T-helper 1 cell treated with Interleukin-12 subunit alpha and Interleukin-12 subunit beta and Interleukin-4 antibody, amounts not matched to agents 30 ng/mL and 1 ng/mL, for 36 hours (primary cell): ENCODE measurements around the gene MCCC1. TPM values are rescaled to one million over a fixed set of nuclear protein-coding genes. Genes with fewer than 3 reads are reported as not detected.
"Not testable (repeated sequence)": the region's sequence is repeated elsewhere in the genome, so short reads cannot be mapped to it uniquely, and the experiment has no call there.

Experiments used
- intact Hi-C: fragments of 100-400 bp; cut with micrococcal nuclease; formaldehyde crosslinking; loops from one replicate; pipeline ENCODE4 v1.15.1; 2024
- total RNA-seq: library from RNA; stranded (reverse); gene quantifications from 2 replicates; pipeline ENCODE4 v1.2.3, GENCODE V29; 2022

MCCC1 gene
- total RNA-seq, 1 donor from 2014 or later, result 23.4 TPM

DNA sequence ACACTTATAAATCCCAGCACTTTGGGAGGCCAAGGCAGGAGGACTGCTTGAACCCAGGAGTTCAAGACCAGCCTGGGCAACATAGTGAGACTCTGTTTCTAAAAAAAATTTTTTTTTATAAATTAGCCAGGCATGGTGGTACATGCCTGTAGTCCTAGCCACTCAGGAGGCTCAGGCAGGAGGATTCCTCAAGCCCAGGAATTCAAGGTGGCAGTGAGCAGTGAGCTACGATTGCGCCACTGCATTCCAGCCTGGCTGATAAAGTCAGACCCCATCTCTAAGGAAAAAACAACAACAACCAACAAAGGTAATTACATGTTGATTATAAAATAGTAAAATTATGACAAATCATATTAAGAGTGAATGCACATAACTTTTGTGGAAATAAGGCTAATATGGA lies 40.9 kb downstream of the MCCC1 start:
- intact Hi-C loops, result no loop called here

DNA sequence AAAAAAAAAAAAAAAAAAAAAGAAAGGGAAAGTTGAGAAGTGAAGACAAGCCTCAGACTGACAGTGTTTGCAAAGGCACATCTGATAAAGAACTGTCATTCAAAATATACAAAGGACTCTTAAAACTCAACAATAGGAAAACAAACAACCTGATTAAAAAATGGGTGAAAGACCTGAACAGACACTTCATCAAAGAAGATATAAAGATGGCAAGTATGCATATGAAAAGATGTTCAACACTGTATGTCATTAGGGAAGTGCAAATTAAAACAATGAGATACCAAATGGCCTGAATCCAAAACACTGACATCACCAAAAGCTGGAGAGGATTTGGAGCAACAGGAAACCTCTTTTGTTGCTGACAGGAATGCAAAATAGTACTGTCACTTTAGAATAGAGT lies 48.6 kb downstream of the MCCC1 start:
- intact Hi-C loops, result no loop called here

- intact Hi-C loops, result no loop called here
These were observed 52.4 kb downstream of the MCCC1 start for GRCh38 chr3:183046883-183047282.

DNA sequence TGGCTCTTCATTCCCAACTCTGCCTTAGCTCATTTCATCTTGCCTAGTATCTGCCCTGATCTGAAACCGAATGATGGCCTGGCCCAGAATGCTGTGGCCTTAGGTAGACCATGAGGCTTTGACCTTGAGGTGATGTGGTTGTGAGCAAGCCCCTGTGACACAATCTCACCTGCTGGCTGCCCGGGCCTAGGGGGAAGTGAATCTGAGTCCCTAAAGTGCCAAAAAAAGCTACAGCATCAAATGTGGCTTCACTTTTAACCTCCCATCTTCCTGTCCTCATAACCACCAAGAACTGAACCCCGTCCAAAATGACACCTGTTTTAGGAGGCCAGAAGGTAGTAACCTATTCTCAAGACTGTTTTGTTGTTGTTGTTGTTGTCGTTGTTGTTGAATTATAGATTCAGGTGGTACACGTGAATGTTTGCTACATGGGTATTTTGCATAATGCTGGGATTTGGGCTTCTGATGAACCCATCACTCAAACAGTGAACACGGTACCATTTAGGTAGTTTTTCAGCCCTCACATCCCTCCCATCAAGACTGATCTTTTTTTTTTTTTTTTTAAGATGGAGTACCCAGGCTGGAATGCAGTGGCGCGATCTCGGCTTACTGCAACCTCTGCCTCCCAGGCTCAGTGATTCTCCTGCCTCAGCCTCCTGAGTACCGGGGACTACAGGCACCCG lies 54.6 kb downstream of the MCCC1 start:
- intact Hi-C loops, result no loop called here

GRCh38 chr3:183038757-183039156 lies 60.5 kb downstream of the MCCC1 start:
- intact Hi-C loops, result no loop called here

DNA sequence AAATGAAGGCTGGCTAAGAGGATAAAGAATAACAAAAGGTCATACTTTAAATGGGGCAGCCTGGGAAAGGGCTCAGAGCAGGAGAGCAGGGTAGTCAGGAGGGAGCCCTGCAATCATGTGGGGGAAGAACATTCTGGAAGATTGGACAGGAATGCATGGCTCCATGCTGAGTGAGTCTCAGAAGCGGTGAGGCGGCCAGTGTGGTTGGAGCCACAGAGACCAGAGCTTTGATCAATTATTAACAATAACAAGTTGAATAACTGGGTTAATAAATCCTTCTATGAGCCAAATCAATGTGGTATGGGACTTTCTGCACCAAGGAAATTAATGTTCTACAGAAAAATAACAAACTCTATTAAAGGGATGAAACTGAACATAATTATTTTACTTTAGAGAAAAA lies 61.1 kb downstream of the MCCC1 start:
- intact Hi-C loops, result no loop called here

- intact Hi-C loops, result loop anchor here (5.0 kb wide), 1 partner anchor 121 kb away; no protein-coding TSS in a partner anchor
These were observed 65.5 kb downstream of the MCCC1 start for GRCh38 chr3:183033746-183034145.

DNA sequence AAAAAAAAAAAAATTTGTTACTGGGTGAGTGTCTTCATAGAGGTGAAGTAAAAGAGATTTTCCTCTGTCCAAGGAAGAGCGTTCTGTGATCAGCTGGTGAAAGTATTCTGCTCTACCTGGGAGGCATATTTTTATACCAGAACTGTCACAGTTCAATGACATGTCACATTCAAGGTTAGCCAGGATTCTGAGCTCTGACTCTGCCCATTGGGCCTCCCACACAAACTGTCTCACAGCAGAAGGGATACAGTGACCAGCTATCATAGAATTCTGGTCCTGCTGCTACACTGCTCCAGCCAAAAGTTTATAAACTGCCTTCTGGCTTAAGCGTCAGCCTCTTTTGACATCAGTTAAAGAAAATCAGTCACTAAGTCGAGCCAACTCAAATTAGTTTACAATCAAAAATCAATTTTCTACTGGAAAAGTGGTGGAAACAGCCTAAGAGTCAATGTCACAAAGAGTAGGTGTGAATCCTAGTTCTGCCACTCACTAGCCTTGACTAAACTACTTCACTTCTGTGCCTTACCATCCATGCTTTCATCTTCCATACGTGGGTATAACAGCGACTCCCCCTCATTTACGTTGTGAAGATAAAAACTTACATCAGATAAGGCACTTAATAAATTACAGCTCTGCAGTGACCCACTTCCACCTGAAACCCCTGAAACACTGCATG lies 66.3 kb downstream of the MCCC1 start:
- intact Hi-C loops, result loop anchor here (5.0 kb wide), 1 partner anchor 121 kb away; no protein-coding TSS in a partner anchor

- intact Hi-C loops, result loop anchor here (5.0 kb wide), 1 partner anchor 120 kb away; no protein-coding TSS in a partner anchor
These were observed 67.5 kb downstream of the MCCC1 start for GRCh38 chr3:183031826-183032225.

- intact Hi-C loops, result no loop called here
These were observed 70.9 kb downstream of the MCCC1 start for GRCh38 chr3:183028416-183028815.

DNA sequence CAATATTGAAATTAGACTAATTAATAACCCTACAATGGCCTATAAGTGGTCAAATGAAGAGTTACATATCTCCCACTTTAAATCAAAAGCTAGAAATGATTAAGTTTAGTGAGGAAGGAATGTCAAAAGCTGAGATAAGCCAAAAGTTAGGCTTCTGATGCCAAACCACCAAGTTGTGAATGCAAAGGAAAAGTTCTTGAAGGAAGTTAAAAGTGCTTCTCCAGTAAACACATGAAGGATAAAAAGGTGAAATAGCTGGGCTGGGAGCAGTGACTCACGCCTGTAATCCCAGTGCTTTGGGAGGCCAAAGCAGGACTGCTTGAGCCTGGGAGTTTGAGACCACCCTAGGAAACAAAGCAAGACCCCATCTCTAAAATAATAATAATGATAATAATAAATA lies 72.0 kb downstream of the MCCC1 start:
- intact Hi-C loops, result no loop called here

DNA sequence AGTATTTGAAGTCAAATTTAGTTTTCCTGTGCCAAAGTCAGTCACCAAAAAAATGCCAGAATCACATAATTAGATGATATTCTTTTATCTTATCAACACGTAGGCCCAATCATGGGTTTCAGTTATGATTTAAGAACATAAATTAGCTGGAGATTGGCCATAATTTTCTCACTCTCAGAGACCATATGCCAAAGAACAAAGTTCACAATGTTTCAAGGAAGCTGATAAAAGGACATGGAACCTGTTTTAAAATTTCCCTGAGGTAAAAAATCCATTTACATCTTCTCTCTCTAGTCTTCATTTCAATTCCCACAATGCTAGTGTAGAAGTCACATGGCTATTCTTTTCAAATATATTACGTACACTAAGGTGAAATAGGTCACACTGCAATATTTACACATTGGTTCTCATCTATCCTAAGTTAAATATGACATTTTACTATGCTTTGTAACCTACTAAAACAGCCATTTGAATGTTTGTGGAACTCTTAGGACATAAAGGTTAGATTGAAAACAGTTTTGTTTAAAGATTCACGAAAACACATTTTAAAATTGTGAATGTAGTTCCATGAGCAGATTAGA lies 76.3 kb downstream of the MCCC1 start:
- intact Hi-C loops, result no loop called here

DNA sequence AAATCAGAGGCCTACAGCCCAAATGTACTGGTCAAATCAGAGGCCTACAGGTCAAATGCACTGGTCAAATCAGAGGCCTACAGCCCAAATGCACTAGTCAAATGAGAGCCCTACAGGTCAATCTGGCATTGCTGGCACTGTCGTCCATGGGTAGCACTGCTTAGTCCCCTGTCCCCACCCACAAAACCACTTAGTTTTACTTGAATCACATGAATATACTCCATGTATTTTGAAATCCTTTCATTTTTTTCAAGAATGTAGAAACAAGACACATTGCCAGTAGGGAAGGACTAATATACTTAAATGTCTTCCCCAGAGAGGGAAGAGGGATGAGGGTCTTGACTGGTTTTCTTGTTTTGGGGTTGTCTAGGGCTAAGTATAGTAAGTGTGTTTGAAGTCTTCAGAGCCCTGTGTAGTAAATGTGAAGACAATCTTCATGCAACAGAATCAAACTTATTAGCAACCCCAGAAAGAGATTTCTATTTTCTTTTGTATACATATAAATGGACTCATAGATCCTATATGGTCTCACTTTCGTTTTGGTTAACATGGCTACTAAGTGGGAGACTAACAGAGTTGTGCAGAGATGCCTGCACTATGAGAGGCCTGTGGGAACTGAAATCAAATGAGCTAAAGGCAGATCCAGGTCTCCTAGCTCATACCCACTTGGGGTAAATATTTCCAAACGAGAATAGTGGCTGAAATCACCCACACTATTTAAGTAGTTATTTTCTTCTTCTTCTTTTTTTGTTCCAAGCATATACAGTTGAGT lies 80.7 kb downstream of the MCCC1 start:
- intact Hi-C loops, result no loop called here

DNA sequence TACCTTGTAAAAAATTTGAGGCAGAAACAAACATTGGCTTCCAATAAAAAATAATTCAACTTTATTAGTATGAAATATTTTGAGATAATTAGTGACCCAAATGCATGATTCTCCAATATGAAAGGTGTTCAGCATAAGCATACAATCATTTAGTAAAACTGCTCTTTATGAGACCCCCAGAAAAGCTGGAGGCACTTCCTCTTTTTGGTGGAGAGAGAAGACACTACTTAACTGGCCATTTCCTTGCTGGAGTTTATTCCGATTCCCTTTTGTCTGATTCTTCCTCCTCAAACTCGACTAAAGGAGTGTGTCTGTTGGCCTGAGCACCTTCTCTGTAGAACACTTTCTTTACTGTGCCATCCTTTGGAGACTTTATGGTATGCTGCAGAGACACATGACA lies 84.1 kb downstream of the MCCC1 start:
- intact Hi-C loops, result no loop called here

DNA sequence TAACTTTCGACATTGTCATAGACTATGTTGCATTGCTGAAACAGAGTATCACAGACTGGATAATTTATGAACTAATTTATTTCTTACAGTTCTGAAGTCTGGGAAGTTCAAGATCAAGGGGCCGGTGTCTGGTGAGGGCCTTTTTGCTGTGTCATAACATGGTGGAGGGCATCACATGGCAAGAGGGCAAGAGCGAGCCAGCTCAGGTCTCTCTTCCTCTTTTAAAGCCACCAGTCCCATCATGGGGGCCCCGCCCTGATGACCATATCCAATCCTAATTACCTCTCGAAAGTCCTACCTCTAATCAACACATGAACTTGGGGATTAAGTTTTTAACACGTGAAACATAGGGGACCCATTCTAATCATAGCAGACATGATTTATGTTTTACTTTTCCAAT lies 85.4 kb downstream of the MCCC1 start:
- intact Hi-C loops, result no loop called here

- intact Hi-C loops, result no loop called here
These were observed 86.2 kb downstream of the MCCC1 start for GRCh38 chr3:183013074-183013473.

DNA sequence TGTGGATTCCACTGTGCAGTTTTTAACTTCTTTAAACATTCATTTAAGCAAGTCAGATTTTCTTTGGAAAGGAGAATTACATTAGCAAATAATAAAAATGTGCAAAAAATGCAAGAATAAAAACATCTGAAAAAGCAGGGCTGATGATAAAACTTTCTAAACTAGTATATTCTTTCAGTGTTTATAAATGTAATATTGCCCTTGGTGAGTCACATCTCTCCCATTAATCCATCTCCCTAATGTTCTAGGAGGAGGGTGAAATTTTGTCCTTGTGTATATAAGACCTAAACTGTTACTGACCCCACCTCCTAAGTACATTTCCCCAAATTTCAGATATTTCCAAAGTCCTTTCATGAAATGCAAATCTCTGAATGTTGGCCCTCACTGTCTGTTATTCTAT lies 90.5 kb downstream of the MCCC1 start:
- intact Hi-C loops, result no loop called here

DNA sequence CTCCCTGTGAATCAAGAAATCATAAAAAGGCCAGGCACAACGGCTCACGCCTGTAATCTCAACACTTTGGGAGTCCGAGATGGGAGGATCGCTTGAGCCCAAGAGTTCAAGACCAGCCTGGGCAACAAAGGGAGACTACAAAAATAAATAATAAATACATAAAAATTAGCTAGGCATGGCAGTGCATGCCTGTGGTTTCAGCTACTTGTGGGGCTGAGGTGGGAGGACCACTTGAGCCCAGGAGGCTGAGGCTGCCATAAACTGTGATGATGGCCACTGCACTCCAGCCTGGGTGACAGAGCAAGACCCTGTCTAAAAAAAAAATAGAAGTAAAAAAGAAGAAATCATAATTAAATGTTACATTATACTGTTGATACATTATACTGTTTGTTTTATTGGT lies 91.0 kb downstream of the MCCC1 start:
- intact Hi-C loops, result no loop called here

- intact Hi-C loops, result no loop called here
These were observed 92.8 kb downstream of the MCCC1 start for GRCh38 chr3:183006396-183007002.

DNA sequence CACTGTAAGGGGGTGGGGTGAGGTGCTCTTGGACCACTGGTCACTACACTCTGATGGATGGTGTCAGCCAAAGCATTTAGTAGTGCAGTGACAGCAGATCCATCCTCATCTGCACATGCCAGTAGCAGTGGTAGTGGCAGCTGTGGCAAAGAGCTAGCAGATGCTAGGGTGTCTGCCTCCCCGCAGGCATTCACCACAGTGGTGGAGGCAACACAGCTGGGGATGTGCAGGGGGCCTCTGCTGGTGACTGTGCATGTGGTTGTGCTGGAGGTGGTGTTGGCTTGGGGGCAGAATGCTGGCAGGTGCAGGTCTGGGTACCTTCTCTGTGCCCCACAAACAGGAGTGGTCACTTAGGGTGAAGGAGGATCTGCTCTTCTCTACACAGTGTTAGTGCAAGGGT lies 99.5 kb downstream of the MCCC1 start:
- intact Hi-C loops, result no loop called here

GRCh38 chr3:182993486-182994201 lies 105.7 kb downstream of the MCCC1 start:
- intact Hi-C loops, result not testable (repeated sequence)
